IMR-90 (cell line): ENCODE results near the gene DLGAP3.

ENCODE experiments used
- BHLHE40 ChIP-seq: fragments of 150-350 bp; IDR thresholded peaks from 2 replicates; pipeline ENCODE4 v1.6.1; 2016; ENCODE audit warnings: mild to moderate bottlenecking, low read depth, low read length
- CEBPB ChIP-seq: IDR thresholded peaks from 2 replicates; pipeline ENCODE4 v1.6.1; 2012; ENCODE audit warnings: low read depth, low read length, improper control_type of control experiment
- FOS ChIP-seq: fragments of 150-350 bp; IDR thresholded peaks from 2 replicates; pipeline ENCODE4 v1.6.1; 2016; ENCODE audit warnings: low read depth, low read length
- MAFK ChIP-seq: IDR thresholded peaks from 2 replicates; pipeline ENCODE4 v1.6.1; 2012; ENCODE audit warnings: low read depth, low read length, improper control_type of control experiment
- NFE2L2 ChIP-seq: fragments of 150-350 bp; IDR thresholded peaks from 2 replicates; pipeline ENCODE4 v1.6.1; 2016; ENCODE audit warnings: low read depth, mild to moderate bottlenecking, low read length
- POLR2A ChIP-seq: IDR thresholded peaks from 2 replicates; pipeline ENCODE4 v1.6.1; 2012; ENCODE audit warnings: mild to moderate bottlenecking, low read depth, low read length
- RAD21 ChIP-seq: IDR thresholded peaks from 2 replicates; pipeline ENCODE4 v1.6.1; 2012; ENCODE audit warnings: low read length, improper control_type of control experiment
- RCOR1 ChIP-seq: IDR thresholded peaks from 2 replicates; pipeline ENCODE4 v1.6.1; 2012; ENCODE audit warnings: mild to moderate bottlenecking, low read length, improper control_type of control experiment; ENCODE audit not compliant: insufficient replicate concordance
- RFX5 ChIP-seq: IDR thresholded peaks from 2 replicates; pipeline ENCODE4 v1.8.0; 2012; ENCODE audit warnings: low read depth, mild to moderate bottlenecking, low read length, moderate library complexity
- TF ChIP-seq, protein P1 (sequence below): conservative IDR thresholded peaks from 2 replicates; pipeline ENCODE4 v1.5.1; 2012; ENCODE audit warnings: mild to moderate bottlenecking, low read depth, low read length, improper control_type of control experiment
- TF ChIP-seq, protein P2 (sequence below): fragments of 150-350 bp; IDR thresholded peaks from 2 replicates; pipeline ENCODE4 v1.6.1; 2016; ENCODE audit warnings: low read depth, mild to moderate bottlenecking, low read length, moderate library complexity, borderline replicate concordance
- TF ChIP-seq, protein P3 (sequence below): fragments of 150-350 bp; IDR thresholded peaks from 2 replicates; pipeline ENCODE4 v1.6.1; 2017; ENCODE audit warnings: mild to moderate bottlenecking, antibody characterized with exemption, low read length, low read depth

DNA sequence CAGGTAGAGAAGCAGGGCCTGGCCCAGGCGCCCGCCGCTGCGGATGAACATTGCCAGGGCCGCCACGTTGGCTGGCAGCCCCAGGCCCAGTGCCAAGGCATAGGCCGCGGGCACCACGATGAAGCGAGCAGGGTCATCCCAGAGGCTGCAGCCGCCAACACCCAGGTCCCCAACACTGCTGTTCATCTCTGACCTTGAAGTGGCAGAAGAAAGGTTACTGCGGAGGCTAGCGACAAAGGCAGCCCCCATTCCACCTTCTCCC, 47.7 kb upstream of the DLGAP3 start:
- TF ChIP-seq RAD21: no peak
- TF ChIP-seq, protein P1, sequence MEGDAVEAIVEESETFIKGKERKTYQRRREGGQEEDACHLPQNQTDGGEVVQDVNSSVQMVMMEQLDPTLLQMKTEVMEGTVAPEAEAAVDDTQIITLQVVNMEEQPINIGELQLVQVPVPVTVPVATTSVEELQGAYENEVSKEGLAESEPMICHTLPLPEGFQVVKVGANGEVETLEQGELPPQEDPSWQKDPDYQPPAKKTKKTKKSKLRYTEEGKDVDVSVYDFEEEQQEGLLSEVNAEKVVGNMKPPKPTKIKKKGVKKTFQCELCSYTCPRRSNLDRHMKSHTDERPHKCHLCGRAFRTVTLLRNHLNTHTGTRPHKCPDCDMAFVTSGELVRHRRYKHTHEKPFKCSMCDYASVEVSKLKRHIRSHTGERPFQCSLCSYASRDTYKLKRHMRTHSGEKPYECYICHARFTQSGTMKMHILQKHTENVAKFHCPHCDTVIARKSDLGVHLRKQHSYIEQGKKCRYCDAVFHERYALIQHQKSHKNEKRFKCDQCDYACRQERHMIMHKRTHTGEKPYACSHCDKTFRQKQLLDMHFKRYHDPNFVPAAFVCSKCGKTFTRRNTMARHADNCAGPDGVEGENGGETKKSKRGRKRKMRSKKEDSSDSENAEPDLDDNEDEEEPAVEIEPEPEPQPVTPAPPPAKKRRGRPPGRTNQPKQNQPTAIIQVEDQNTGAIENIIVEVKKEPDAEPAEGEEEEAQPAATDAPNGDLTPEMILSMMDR: no peak
- TF ChIP-seq RFX5: no peak
- TF ChIP-seq POLR2A: no peak
- TF ChIP-seq, protein P2, sequence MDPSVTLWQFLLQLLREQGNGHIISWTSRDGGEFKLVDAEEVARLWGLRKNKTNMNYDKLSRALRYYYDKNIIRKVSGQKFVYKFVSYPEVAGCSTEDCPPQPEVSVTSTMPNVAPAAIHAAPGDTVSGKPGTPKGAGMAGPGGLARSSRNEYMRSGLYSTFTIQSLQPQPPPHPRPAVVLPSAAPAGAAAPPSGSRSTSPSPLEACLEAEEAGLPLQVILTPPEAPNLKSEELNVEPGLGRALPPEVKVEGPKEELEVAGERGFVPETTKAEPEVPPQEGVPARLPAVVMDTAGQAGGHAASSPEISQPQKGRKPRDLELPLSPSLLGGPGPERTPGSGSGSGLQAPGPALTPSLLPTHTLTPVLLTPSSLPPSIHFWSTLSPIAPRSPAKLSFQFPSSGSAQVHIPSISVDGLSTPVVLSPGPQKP: no peak
- TF ChIP-seq RCOR1: no peak
- no peak for TF ChIP-seq NFE2L2
- no peak for TF ChIP-seq BHLHE40
- no peak for TF ChIP-seq FOS
- TF ChIP-seq MAFK: no peak
- TF ChIP-seq, protein P3, sequence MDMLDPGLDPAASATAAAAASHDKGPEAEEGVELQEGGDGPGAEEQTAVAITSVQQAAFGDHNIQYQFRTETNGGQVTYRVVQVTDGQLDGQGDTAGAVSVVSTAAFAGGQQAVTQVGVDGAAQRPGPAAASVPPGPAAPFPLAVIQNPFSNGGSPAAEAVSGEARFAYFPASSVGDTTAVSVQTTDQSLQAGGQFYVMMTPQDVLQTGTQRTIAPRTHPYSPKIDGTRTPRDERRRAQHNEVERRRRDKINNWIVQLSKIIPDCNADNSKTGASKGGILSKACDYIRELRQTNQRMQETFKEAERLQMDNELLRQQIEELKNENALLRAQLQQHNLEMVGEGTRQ: no peak
- no peak for TF ChIP-seq CEBPB
